H54 (cell line): ENCODE measurements around the gene IMP3.
"Not testable (repeated sequence)": the region's sequence is repeated elsewhere in the genome, so short reads cannot be mapped to it uniquely, and the experiment has no call there.

Source experiments
- DNase-seq: peaks from one replicate; pipeline ENCODE4 v3.0.0; 2011; ENCODE audit warnings: low spot score, mixed read lengths; ENCODE audit not compliant: insufficient read length
- FAIRE-seq: peaks from 3 replicates; lab custom pipeline; 2011; peaks lifted over from hg19 to GRCh38; lab: Jason Lieb, UNC
- POLR2A ChIP-seq: IDR thresholded peaks from 2 replicates; pipeline ENCODE4 v1.6.1; 2011; ENCODE audit warnings: low read depth, mild to moderate bottlenecking, low read length

Gene IMP3

GRCh38 chr15:75639191-75639708 is 774 bp downstream of the IMP3 start:
- FAIRE-seq (no peak), DNase-seq (no peak)
- no peak for TF ChIP-seq POLR2A

- DNase-seq: no peak
- no peak for FAIRE-seq
- TF ChIP-seq POLR2A: no peak
Observed at GRCh38 chr15:75637245-75638009, 2.6 kb downstream of the IMP3 start.

GRCh38 chr15:75636026-75636425 is 4.0 kb downstream of the IMP3 start:
- DNase-seq: no peak
- TF ChIP-seq POLR2A: no peak
- no peak for FAIRE-seq

- not testable (repeated sequence) for FAIRE-seq
Observed at GRCh38 chr15:75633922-75634321, 6.1 kb downstream of the IMP3 start.

GRCh38 chr15:75631935-75632334 is 8.1 kb downstream of the IMP3 start:
- FAIRE-seq (no peak), DNase-seq (no peak)
- no peak for TF ChIP-seq POLR2A

More at GRCh38 chr15:75633922-75634321, 6.1 kb downstream of the IMP3 start:
- not testable (repeated sequence) for DNase-seq

- TF ChIP-seq POLR2A: peak; percentile 53
- DNase-seq (peak; percentile 67), FAIRE-seq (peak; percentile 20)
Observed at GRCh38 chr15:75625542-75626347, 14.3 kb downstream of the IMP3 start, which contains the start of gene SNUPN. SNUPN (minus strand) TSS chr15:75625725; CDS start chr15:75621051, 4,674 bp downstream.

GRCh38 chr15:75622505-75622904 is 17.5 kb downstream of the IMP3 start:
- FAIRE-seq (no peak), DNase-seq (no peak)
- TF ChIP-seq POLR2A: no peak

GRCh38 chr15:75620841-75621391 is 19.1 kb downstream of the IMP3 start:
- FAIRE-seq (no peak), DNase-seq (peak; percentile 53)
- no peak for TF ChIP-seq POLR2A

- TF ChIP-seq POLR2A: no peak
- DNase-seq (no peak), FAIRE-seq (no peak)
Observed at GRCh38 chr15:75620058-75620820, 19.8 kb downstream of the IMP3 start.

- DNase-seq: no peak
- TF ChIP-seq POLR2A: no peak
Observed at GRCh38 chr15:75616766-75617165, 23.3 kb downstream of the IMP3 start.

GRCh38 chr15:75606711-75607699 is 33.0 kb downstream of the IMP3 start:
- DNase-seq: no peak
- FAIRE-seq: no peak
- TF ChIP-seq POLR2A: no peak

More at GRCh38 chr15:75616766-75617165, 23.3 kb downstream of the IMP3 start:
- FAIRE-seq: no peak

- no peak for TF ChIP-seq POLR2A
- FAIRE-seq: no peak
- DNase-seq: no peak
Observed at GRCh38 chr15:75606026-75606425, 34.0 kb downstream of the IMP3 start.
